ENCODE data around the gene MUCL3. TPM values are rescaled to one million over a fixed set of nuclear protein-coding genes. Genes with fewer than 3 reads are reported as not detected.
"Not testable (repeated sequence)": the region's sequence is repeated elsewhere in the genome, so short reads cannot be mapped to it uniquely, and the experiment has no call there.

MUCL3 gene
- total RNA-seq, 1 donor from 2014 or later: not detected

DNA sequence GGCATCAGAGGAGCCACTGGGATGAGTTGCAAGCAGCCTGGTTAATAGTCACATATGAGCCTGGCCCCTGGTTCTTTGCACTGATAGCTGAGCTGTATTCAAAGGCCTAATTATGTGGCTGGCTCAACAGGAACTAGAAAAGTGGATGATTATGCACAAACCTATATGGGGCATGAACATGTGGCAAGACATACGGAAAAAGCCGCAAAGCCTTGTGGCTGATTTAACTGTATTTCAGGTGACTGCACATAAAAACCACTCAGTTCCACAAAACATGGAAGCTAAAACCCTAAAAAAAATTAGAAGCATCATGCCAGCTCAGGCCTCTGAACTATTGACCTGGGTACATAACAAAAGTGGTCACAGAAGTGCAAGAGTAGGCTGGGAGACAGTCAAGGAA, 56.5 kb downstream of the MUCL3 start:
- H3K27ac Mint-ChIP-seq (ENCODE audit: unreplicated experiment): no peak overlapping the region
- H3K4me3 Mint-ChIP-seq (ENCODE audit: unreplicated experiment): no peak overlapping the region
- H3K27me3 Mint-ChIP-seq (ENCODE audit: unreplicated experiment): no peaks in the 10 kb centered on the region
- H3K36me3 Mint-ChIP-seq (ENCODE audit: low read depth, unreplicated experiment): no peaks in the 10 kb centered on the region
- no peak for DNase-seq (ENCODE audit: low spot score)
- H3K4me1 Mint-ChIP-seq (ENCODE audit: unreplicated experiment): peaks cover 6% of the 10 kb centered on the region
- TF ChIP-seq, protein P1, sequence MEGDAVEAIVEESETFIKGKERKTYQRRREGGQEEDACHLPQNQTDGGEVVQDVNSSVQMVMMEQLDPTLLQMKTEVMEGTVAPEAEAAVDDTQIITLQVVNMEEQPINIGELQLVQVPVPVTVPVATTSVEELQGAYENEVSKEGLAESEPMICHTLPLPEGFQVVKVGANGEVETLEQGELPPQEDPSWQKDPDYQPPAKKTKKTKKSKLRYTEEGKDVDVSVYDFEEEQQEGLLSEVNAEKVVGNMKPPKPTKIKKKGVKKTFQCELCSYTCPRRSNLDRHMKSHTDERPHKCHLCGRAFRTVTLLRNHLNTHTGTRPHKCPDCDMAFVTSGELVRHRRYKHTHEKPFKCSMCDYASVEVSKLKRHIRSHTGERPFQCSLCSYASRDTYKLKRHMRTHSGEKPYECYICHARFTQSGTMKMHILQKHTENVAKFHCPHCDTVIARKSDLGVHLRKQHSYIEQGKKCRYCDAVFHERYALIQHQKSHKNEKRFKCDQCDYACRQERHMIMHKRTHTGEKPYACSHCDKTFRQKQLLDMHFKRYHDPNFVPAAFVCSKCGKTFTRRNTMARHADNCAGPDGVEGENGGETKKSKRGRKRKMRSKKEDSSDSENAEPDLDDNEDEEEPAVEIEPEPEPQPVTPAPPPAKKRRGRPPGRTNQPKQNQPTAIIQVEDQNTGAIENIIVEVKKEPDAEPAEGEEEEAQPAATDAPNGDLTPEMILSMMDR (IDR thresholded peaks at IDR 0.05; ENCODE audit: unreplicated experiment): no peak
- H3K9me3 Mint-ChIP-seq (ENCODE audit: unreplicated experiment): no peaks in the 10 kb centered on the region

DNA sequence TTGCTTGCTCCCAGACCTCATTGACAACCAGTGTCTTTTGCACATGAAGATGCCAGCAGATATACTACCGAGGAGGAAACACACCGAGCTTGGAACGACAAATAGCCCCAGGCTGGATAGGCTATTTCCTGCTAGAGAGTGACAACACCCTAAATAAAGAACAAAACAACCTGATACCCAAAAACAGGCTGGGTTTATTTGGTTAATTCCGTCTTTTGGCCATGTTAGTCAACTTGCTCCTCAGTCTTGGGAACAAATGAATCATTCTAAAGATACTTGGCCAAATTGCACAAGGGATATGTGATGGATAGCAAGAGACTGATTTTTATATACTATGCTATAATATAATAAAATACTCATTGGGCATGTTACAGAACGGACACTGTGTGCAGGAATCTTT, 58.0 kb downstream of the MUCL3 start:
- no peak for DNase-seq (ENCODE audit: low spot score)

DNA sequence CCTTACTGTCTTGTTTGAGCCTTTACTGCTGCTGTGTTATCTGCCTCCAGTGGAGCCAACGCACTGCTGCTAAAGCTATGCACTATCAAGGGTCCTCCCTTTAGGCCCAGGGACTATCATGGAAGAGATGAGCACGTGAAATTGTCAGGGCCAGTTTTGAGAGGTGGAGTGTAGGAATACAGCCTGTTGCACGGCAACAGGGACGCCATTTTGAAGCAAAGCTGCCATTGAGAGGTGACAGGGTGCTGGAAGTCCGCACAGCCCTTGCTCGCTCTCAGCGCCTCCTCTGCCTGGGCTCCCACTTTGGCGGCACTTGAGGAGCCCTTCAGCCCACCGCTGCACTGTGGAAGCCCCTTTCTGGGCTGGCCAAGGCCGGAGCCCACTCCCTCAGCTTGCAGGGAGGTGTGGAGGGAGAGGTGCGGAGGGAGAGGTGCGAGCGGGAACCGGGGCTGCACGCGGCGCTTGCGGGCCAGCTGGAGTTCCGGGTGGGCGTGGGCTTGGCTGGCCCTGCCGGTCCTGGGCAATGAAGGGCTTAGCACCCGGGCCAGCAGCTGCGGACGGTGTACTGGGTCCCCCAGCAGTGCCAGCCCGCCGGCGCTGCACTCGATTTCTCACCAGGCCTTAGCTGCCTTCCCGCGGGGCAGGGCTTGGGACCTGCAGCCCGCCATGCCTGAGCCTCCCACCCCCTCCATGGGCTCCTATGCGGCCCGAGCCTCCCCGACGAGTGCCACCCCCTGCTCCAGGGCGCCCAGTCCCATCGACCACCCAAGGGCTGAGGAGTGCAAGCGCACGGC, 59.5 kb downstream of the MUCL3 start:
- H3K36me3 Mint-ChIP-seq (ENCODE audit: low read depth, unreplicated experiment); H3K27ac Mint-ChIP-seq (ENCODE audit: unreplicated experiment); H3K27me3 Mint-ChIP-seq (ENCODE audit: unreplicated experiment); H3K4me3 Mint-ChIP-seq (ENCODE audit: unreplicated experiment); DNase-seq (ENCODE audit: low spot score); H3K9me3 Mint-ChIP-seq (ENCODE audit: unreplicated experiment): not testable (repeated sequence)
- H3K4me1 Mint-ChIP-seq (ENCODE audit: unreplicated experiment): peaks cover 15% of the 10 kb centered on the region

More for the DNA sequence above, 58.0 kb downstream of the MUCL3 start:
- Mint-ChIP-seq H3K4me1 (ENCODE audit: unreplicated experiment) (peaks cover 6% of the 10 kb centered on the region), H3K27ac (ENCODE audit: unreplicated experiment) (no peak overlapping the region), H3K36me3 (ENCODE audit: low read depth, unreplicated experiment) (no peaks in the 10 kb centered on the region), H3K9me3 (ENCODE audit: unreplicated experiment) (no peaks in the 10 kb centered on the region), H3K4me3 (ENCODE audit: unreplicated experiment) (no peak overlapping the region), H3K27me3 (ENCODE audit: unreplicated experiment) (no peaks in the 10 kb centered on the region)
- TF ChIP-seq, protein P1 (IDR thresholded peaks at IDR 0.05; ENCODE audit: unreplicated experiment): no peak

DNA sequence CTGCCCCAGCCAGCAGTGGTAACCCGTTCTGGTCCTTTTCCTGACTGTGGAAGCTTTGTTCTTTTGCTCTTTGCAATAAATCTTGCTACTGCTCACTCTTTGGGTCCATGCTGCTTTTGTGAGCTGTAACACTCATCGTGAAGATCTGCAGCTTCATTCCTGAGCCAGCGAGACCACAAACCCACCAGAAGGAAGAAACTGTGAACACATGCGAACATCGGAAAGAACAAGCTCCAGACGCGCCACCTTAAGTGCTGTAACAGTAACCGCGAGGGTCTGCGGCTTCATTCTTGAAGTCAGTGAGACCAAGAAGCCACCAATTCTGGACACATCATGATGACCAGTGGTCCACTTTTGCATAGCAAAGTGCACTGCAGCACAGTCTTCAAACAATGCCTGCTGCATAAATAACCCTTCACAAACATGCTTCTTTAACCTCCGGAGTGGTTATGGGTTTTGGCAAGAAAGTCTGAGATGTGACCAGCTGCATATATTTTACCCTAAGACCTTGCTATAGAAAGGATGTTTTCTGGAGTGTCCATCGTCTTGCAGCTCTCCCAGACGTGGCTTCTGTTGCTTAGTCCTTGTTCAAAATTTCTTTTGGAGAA, 60.6 kb downstream of the MUCL3 start:
- Mint-ChIP-seq H3K27ac (ENCODE audit: unreplicated experiment) (no peak overlapping the region), H3K27me3 (ENCODE audit: unreplicated experiment) (no peaks in the 10 kb centered on the region), H3K36me3 (ENCODE audit: low read depth, unreplicated experiment) (no peaks in the 10 kb centered on the region), H3K9me3 (ENCODE audit: unreplicated experiment) (no peaks in the 10 kb centered on the region), H3K4me3 (ENCODE audit: unreplicated experiment) (no peak overlapping the region), H3K4me1 (ENCODE audit: unreplicated experiment) (peaks cover 21% of the 10 kb centered on the region)
- DNase-seq (ENCODE audit: low spot score): no peak
- TF ChIP-seq, protein P1 (IDR thresholded peaks at IDR 0.05; ENCODE audit: unreplicated experiment): no peak

DNA sequence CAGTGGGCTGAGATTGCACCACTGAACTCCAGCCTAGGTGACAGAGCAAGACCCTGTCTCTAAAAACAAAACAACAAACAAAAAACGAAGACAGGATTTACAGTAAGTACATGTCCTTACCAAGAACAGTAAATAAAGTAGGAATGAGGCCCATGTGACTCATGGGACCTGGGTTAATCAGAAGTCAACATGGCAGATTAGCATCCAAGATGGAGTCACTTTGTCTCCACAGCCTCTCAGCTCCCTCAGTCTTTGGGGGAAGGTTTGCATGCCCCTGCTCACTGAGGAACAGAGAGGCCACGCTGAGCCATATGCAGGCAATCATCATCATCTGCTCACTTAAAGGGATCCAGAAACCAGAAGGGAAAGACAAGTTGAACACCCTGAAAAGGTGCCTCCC, 61.7 kb downstream of the MUCL3 start:
- Mint-ChIP-seq H3K4me3 (ENCODE audit: unreplicated experiment) (no peak overlapping the region), H3K36me3 (ENCODE audit: low read depth, unreplicated experiment) (no peaks in the 10 kb centered on the region), H3K4me1 (ENCODE audit: unreplicated experiment) (peaks cover 21% of the 10 kb centered on the region), H3K27ac (ENCODE audit: unreplicated experiment) (no peak overlapping the region), H3K9me3 (ENCODE audit: unreplicated experiment) (no peaks in the 10 kb centered on the region), H3K27me3 (ENCODE audit: unreplicated experiment) (no peaks in the 10 kb centered on the region)
- DNase-seq (ENCODE audit: low spot score): no peak
- TF ChIP-seq, protein P1 (IDR thresholded peaks at IDR 0.05; ENCODE audit: unreplicated experiment): no peak

Other genes starting within 250 kb of the MUCL3 start
- gene NRM, start 250.0 kb upstream of the MUCL3 start, total RNA-seq (ENCODE audit: unreplicated experiment): 26.0 TPM
- 51.7 TPM for gene MDC1, start 223.7 kb upstream of the MUCL3 start, total RNA-seq (ENCODE audit: unreplicated experiment)
- 1,094 TPM for gene TUBB, start 220.6 kb upstream of the MUCL3 start, total RNA-seq (ENCODE audit: unreplicated experiment)
- gene FLOT1, start 198.3 kb upstream of the MUCL3 start, total RNA-seq (ENCODE audit: unreplicated experiment): 136 TPM
- gene IER3, start 196.4 kb upstream of the MUCL3 start, total RNA-seq (ENCODE audit: unreplicated experiment): 4.8 TPM
- 8.2 TPM for gene DDR1, start 56.5 kb upstream of the MUCL3 start, total RNA-seq (ENCODE audit: unreplicated experiment)
- 47.6 TPM for gene GTF2H4, start 32.8 kb upstream of the MUCL3 start, total RNA-seq (ENCODE audit: unreplicated experiment)
- 20.0 TPM for gene VARS2, start 26.7 kb upstream of the MUCL3 start, total RNA-seq (ENCODE audit: unreplicated experiment)
- gene SFTA2, start 8.8 kb upstream of the MUCL3 start, total RNA-seq (ENCODE audit: unreplicated experiment): 2.8 TPM
- 0.10 TPM for gene MUC21, start 42.7 kb downstream of the MUCL3 start, total RNA-seq (ENCODE audit: unreplicated experiment)
- gene MUC22, start 69.5 kb downstream of the MUCL3 start, total RNA-seq (ENCODE audit: unreplicated experiment): not detected
- not detected for gene C6orf15, start 171.6 kb downstream of the MUCL3 start, total RNA-seq (ENCODE audit: unreplicated experiment)
- 0.54 TPM for gene PSORS1C1, start 173.8 kb downstream of the MUCL3 start, total RNA-seq (ENCODE audit: unreplicated experiment)
- not detected for gene CDSN, start 179.5 kb downstream of the MUCL3 start, total RNA-seq (ENCODE audit: unreplicated experiment)
- gene PSORS1C2, start 198.1 kb downstream of the MUCL3 start, total RNA-seq (ENCODE audit: unreplicated experiment): 0.38 TPM
- gene CCHCR1, start 216.8 kb downstream of the MUCL3 start, total RNA-seq (ENCODE audit: unreplicated experiment): 21.7 TPM
- 17.2 TPM for gene TCF19, start 217.6 kb downstream of the MUCL3 start, total RNA-seq (ENCODE audit: unreplicated experiment)
- gene POU5F1, start 229.7 kb downstream of the MUCL3 start, total RNA-seq (ENCODE audit: unreplicated experiment): 88.7 TPM

Measured in endothelial cell (in vitro differentiated cells).